Retinal pigment epithelial cell (primary cell): Measurements from ENCODE around the gene FLCN.

ENCODE experiments used
- DNase-seq: peaks from one replicate; pipeline ENCODE4 v3.0.0-alpha.2; 2010; ENCODE audit warnings: low read depth
- H3K4me3 ChIP-seq: 2 replicates; pipeline ENCODE4 v1.5.1; 2011; ENCODE audit warnings: mild to moderate bottlenecking, low read length, control low read depth, moderate library complexity
- TF ChIP-seq, protein P1 (sequence below): conservative IDR thresholded peaks from 2 replicates; pipeline ENCODE4 v1.5.1; 2011; ENCODE audit warnings: low read depth, low read length, control low read depth, inconsistent platforms

FLCN gene

GRCh38 chr17:17171186-17171585, 65.8 kb downstream of the FLCN start:
- TF ChIP-seq, protein P1, sequence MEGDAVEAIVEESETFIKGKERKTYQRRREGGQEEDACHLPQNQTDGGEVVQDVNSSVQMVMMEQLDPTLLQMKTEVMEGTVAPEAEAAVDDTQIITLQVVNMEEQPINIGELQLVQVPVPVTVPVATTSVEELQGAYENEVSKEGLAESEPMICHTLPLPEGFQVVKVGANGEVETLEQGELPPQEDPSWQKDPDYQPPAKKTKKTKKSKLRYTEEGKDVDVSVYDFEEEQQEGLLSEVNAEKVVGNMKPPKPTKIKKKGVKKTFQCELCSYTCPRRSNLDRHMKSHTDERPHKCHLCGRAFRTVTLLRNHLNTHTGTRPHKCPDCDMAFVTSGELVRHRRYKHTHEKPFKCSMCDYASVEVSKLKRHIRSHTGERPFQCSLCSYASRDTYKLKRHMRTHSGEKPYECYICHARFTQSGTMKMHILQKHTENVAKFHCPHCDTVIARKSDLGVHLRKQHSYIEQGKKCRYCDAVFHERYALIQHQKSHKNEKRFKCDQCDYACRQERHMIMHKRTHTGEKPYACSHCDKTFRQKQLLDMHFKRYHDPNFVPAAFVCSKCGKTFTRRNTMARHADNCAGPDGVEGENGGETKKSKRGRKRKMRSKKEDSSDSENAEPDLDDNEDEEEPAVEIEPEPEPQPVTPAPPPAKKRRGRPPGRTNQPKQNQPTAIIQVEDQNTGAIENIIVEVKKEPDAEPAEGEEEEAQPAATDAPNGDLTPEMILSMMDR: no peak
- DNase-seq: no peak
- H3K4me3 ChIP-seq: no peak overlapping the region

DNA sequence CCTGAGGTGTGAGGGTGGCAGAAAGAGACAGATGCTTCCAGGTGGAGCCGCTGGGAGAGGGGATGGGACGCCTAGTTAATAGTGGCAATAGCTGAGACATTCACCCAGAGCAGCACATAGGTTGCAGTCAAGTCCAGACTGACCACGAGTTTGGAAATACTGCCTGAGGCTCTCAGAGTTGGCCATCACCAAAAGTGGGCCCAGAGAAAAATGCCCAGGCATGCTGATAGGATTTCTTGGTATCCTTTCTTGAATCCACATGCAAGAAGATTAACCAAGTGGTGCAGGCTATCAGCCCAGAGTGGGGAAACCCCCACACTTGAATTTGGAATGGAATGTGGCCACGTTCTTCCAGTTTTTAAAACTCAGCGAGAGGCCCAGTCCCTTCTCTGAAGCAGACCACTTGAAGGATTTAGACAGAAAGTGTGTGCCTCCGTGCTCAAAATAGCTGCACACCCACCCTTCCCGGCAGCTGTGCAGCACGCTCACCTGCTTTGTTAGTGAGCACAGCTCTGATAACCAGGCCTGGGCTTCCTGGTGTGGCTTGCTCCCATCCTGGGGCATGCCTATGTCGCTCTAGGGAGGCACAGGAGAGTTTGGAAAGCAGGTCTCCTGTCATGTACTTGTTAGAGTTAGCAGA, 66.5 kb downstream of the FLCN start:
- TF ChIP-seq, protein P1: no peak
- no peak for DNase-seq
- no peak overlapping the region for H3K4me3 ChIP-seq

GRCh38 chr17:17169396-17169795, 67.6 kb downstream of the FLCN start:
- no peak overlapping the region for H3K4me3 ChIP-seq
- DNase-seq: no peak
- TF ChIP-seq, protein P1: no peak

GRCh38 chr17:17168401-17168800, 68.6 kb downstream of the FLCN start:
- no peak overlapping the region for H3K4me3 ChIP-seq
- DNase-seq: no peak
- TF ChIP-seq, protein P1: no peak

DNA sequence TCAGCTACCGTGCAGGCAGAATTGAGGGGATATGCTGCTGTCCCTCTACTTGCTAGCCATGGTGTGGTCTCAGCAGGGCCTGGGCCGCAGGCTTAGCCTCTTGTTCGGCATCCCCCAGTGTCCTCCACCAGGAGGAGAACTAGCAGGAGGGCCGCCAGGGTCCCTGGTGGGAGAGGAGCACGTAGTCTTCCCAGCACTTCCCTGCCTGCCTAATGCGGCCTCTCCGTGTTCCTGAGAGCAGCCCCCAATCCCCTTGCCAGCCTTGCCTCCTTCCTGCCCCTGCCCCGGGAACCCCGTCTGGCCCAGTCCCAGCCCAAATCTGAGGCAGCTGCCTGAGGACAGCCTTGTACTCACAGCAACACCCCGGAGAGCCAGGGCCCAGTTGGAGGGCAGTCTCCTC, 69.0 kb downstream of the FLCN start:
- DNase-seq: no peak
- TF ChIP-seq, protein P1: no peak
- H3K4me3 ChIP-seq: no peak overlapping the region

DNA sequence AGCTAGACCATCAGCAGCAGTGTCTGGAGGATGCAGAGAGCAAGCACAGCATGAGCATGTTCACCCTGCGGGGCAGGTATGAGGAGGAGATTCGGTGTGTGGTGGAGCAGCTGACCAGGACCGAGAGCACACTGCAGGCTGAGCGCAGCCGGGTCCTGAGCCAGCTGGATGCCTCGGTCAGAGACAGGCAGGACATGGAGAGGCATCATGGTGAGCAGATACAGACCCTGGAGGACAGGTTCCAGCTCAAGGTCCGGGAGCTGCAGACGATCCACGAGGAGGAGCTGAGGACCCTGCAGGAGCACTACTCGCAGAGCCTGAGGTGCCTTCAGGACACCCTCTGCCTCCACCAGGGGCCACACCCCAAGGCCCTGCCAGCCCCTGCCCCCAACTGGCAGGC, 69.6 kb downstream of the FLCN start:
- no peak for DNase-seq
- TF ChIP-seq, protein P1: no peak
- no peak overlapping the region for H3K4me3 ChIP-seq

DNA sequence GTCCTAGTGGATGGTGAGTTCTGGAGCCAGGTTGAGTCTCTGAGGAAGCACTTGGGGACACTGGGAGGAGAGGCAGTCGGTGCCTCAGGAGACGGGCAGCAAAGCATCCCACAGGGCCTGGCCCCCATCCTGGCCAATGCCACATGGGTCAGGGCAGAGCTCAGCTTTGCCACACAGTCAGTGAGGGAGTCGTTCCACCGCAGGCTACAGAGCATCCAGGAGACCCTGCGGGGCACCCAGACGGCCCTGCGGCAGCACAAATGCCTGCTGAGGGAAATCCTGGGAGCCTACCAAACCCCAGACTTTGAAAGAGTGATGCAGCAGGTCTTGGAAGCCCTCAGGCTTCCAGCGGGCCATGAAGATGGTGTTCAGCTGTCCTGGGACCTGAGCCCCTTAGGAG, 70.5 kb downstream of the FLCN start:
- no peak overlapping the region for H3K4me3 ChIP-seq
- TF ChIP-seq, protein P1: no peak
- no peak for DNase-seq
